ENCODE data around the gene CELF2. TPM values are rescaled to one million over a fixed set of nuclear protein-coding genes. Genes with fewer than 3 reads are reported as not detected.
A peak's percentile ranks its signal among the peaks of the same experiment; 100 is the strongest.

Gene CELF2
- total RNA-seq, 1 donor, result 21.9 TPM

DNA sequence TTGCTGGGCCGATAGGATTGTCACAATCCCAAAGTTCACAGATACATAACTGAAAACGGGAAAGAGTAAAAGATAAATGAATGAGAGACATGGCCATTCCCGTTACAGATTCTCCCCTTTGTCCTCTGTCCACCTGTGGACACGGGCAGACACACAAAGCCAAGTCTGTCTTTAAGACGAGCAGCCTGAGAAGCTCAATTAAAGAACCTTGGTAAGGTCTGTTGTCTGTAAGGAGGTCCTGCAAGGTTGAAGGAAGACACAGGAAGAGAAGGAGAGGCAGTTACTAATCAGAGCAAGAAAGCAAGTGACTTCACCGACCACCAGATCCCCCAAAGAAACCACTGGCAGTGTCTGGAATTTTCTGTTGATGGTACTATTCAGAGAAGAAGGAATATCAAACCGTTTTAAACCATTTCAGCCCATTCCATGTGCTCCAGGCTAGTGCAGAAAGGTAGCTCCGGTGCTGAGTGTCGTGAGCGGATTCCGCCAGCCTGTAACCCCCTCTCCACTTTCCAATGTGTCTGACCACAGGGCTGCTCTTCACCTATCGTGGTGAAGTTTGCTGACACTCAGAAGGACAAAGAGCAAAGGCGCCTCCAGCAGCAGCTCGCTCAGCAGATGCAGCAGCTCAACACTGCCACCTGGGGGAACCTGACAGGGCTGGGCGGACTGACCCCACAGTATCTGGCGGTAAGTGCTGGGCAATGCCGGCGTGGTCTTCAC lies 252.6 kb downstream of the CELF2 start:
- H3K4me3 ChIP-seq (ENCODE audit: low read depth, low read length), result no peak overlapping the region
- DNase-seq (ENCODE audit: low read depth), result peak; percentile 65
- TF ChIP-seq, protein P1, sequence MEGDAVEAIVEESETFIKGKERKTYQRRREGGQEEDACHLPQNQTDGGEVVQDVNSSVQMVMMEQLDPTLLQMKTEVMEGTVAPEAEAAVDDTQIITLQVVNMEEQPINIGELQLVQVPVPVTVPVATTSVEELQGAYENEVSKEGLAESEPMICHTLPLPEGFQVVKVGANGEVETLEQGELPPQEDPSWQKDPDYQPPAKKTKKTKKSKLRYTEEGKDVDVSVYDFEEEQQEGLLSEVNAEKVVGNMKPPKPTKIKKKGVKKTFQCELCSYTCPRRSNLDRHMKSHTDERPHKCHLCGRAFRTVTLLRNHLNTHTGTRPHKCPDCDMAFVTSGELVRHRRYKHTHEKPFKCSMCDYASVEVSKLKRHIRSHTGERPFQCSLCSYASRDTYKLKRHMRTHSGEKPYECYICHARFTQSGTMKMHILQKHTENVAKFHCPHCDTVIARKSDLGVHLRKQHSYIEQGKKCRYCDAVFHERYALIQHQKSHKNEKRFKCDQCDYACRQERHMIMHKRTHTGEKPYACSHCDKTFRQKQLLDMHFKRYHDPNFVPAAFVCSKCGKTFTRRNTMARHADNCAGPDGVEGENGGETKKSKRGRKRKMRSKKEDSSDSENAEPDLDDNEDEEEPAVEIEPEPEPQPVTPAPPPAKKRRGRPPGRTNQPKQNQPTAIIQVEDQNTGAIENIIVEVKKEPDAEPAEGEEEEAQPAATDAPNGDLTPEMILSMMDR (IDR thresholded peaks at IDR 0.05; ENCODE audit: insufficient read depth, low read length), result peak; percentile 94

DNA sequence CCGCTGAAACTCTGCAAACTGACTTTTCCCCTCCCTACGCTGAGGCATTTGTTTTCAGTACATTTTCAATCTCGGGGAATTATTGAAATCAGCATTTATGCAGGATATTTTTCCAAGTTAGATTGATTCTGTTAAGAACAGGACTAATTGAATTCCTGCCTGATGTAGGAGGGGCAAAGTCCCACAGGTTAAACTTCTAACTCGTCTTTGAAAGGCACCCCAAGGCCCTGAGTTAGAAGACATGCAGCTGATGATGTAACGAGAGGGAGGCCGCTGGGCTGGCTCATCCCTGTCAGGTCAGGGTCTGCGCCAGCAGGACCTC lies 253.1 kb downstream of the CELF2 start:
- TF ChIP-seq, protein P1 (IDR thresholded peaks at IDR 0.05; ENCODE audit: insufficient read depth, low read length), result no peak
- H3K4me3 ChIP-seq (ENCODE audit: low read depth, low read length), result no peak overlapping the region
- DNase-seq (ENCODE audit: low read depth), result no peak

DNA sequence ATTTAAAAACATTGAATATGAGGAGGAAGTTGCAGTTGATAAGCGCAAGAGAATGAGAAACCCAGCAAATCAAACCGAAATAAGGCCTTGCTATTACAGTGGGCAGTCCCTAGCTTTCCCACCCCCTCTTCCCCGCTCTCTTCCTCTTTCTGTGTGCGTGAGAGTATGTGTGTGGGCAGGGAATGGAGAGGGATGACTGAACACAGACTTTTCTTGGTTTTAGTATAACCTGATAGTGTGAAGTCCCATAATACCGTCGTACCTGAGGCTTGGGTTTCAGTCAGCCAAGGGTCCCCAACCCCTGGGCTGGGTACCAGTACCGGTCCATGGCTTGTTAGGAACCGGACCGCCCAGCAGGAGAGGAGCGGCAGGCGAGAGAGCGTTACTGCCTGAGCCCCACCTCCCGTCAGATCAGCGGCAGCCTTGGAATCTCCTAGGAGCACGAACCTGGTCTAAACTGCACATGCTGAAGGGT lies 255.3 kb downstream of the CELF2 start:
- TF ChIP-seq, protein P1 (IDR thresholded peaks at IDR 0.05; ENCODE audit: insufficient read depth, low read length), result no peak
- no peak for DNase-seq (ENCODE audit: low read depth)

DNA sequence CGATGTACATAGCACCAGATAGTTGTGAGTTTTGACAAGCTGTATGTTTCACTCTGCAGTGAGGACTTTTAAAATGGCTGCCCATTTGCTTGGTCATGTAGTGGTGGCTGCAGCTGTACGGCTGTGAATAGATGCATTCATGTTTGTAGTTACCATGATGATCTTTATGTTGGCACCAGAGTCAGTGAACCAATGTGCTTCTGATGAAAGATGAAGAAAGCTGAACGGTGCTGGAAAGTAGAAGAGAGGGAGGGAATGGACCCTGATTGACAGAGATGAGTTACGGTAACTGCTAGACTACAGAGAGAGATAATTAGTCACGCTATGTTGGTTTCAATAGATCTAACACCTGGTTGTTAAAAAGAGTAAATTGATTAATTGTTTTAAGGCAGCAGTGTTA lies 256.8 kb downstream of the CELF2 start:
- TF ChIP-seq, protein P1 (IDR thresholded peaks at IDR 0.05; ENCODE audit: insufficient read depth, low read length), result no peak
- H3K4me3 ChIP-seq (ENCODE audit: low read depth, low read length), result no peak overlapping the region
- no peak for DNase-seq (ENCODE audit: low read depth)

More for the DNA sequence above, 255.3 kb downstream of the CELF2 start:
- H3K4me3 ChIP-seq (ENCODE audit: low read depth, low read length), result no peak overlapping the region

DNA sequence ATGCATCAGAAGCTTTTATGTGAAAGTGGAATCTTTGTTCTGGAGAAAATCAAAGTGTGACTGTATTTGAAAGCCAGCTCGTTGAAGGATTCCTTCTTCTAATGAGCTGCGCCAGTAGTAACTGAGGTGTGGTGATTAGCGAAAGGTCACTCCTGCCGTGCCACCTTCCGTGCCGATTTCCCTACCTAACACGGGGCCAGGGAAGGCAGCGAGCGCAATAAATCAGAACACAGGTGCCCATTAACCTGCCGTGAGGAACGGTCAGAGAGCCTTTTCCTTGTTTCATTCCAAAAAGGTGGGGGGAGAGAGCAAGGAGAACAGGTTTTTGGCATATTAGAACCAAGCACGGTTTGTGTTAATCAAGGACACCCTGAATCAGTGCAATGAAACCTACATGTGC lies 258.0 kb downstream of the CELF2 start:
- DNase-seq (ENCODE audit: low read depth), result no peak
- TF ChIP-seq, protein P1 (IDR thresholded peaks at IDR 0.05; ENCODE audit: insufficient read depth, low read length), result no peak
- no peak overlapping the region for H3K4me3 ChIP-seq (ENCODE audit: low read depth, low read length)

DNA sequence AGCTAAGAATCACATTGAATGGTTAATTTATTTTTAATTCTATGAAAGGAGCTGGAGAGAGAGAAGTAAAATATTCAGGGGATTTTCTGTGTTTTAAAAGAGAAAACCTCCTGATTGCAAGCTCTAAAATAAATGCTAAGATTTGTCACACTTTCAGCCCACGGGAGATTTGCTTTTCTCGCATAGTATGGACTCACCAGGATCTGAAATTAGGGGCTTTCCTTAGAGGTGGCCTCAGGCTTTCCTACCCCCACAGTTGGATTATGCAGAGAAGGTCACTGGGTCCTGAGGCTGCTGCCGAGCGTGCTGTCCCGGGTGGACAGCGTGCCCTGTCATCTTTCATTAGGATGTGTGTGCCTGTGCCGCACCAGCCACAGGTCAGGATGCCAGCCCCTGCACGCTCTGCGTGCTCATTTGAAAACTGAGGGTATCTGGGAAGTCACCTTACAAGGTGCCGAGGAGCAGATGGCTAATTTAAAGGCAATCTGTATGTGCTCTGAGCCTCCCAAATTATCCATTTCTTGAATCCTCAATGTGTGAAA lies 258.8 kb downstream of the CELF2 start:
- H3K4me3 ChIP-seq (ENCODE audit: low read depth, low read length), result no peak overlapping the region
- TF ChIP-seq, protein P1 (IDR thresholded peaks at IDR 0.05; ENCODE audit: insufficient read depth, low read length), result no peak
- DNase-seq (ENCODE audit: low read depth), result no peak

All from fibroblast of the aortic adventitia (primary cell).